TTC549 (cell line): Measurements from ENCODE around the gene PARK7.

Experiments used
- FAIRE-seq: peaks from 2 replicates; lab custom pipeline; 2012; peaks lifted over from hg19 to GRCh38; lab: Jason Lieb, UNC

PARK7 gene

DNA sequence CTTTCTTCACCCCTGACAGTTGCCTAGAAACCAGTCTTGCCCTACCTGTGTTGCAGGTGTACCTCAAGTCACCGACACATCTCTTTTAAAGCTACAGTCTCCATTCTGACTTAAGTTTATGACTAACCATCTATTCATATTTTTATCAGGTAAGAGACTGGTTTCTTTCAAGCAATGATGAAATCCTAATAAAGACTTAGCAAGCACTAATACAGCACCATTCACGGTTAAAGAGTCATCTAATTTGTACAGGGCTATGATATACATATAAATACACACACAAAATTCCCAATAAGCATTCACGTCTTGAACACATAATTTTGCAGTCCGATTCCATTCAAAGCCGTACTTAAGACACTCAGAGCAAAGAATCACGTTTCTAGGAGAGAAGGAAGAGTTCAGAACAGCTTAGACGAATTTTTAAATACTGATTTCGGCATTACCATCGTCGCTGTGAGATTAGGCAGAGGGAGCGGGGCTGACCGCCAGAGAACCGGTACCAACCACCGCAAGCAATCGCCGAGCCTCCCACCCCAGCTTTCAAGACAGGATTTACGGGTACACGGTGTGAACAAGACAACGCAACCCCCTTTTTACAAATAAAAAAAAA, 63.7 kb downstream of the PARK7 start:
- no peak for FAIRE-seq

- no peak for FAIRE-seq
These were observed 64.2 kb downstream of the PARK7 start for GRCh38 chr1:8025671-8026144.

GRCh38 chr1:8026153-8026975, 64.9 kb downstream of the PARK7 start, which contains the start of gene ERRFI1:
TSS of gene ERRFI1 (minus strand) at chr1:8026309. CDS start at chr1:8015619, 10,690 bp downstream.
- FAIRE-seq = no peak

GRCh38 chr1:8026976-8027747, 65.7 kb downstream of the PARK7 start:
- FAIRE-seq = no peak

GRCh38 chr1:8027748-8028570, 66.4 kb downstream of the PARK7 start:
- peak; percentile 93 for FAIRE-seq

GRCh38 chr1:8028571-8028910, 67.0 kb downstream of the PARK7 start:
- FAIRE-seq = no peak

- peak; percentile 70 for FAIRE-seq
These were observed 69.8 kb downstream of the PARK7 start for GRCh38 chr1:8031176-8031785.

- peak; percentile 67 for FAIRE-seq
These were observed 70.9 kb downstream of the PARK7 start for GRCh38 chr1:8032366-8032910.

DNA sequence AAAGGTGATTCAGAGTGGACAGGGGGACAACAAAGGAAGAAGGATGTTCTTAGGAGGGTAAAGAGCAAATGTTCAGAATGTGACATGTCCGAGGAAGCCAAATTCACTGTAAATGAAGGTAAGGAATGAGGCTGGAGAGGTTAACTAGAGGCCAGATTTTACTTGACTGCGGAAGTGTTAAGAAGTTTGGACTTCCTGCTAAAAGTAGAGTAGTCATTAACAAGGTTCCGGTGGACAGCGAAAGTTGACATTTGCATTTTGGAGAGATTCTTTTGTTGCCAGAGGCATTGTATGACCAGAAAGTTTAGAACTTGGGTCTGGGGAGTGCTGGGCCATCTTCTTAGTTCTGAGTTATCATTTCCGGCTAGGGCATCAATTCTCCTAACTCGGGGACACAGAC, 71.8 kb downstream of the PARK7 start:
- no peak for FAIRE-seq
